Lower leg skin (tissue), 4 donors: ENCODE measurements around the gene MARS1. TPM values are rescaled to one million over a fixed set of nuclear protein-coding genes. Genes with fewer than 3 reads are reported as not detected.

Experiments used
- DNase-seq, 2 donors: peaks; one replicate each; pipeline ENCODE4 v3.0.0-alpha.2; 2019; ENCODE audit warnings: low spot score in 2 of 2
- H3K4me3 ChIP-seq: fragments of 200-600 bp; sonication (generic); 2 replicates; pipeline ENCODE4 v1.5.1; 2017; ENCODE audit warnings: mild to moderate bottlenecking, low read depth; ENCODE audit not compliant: poor library complexity, severe bottlenecking
- CTCF ChIP-seq, 3 donors: fragments of 450-650 bp; IDR thresholded peaks; one replicate each; pipeline ENCODE4 v1.5.1; 2016; ENCODE audit warnings: antibody characterized with exemption in 3 of 3, mild to moderate bottlenecking in 3 of 3, moderate library complexity in 2 of 3
- POLR2A ChIP-seq, 2 donors: fragments of 450-650 bp; IDR thresholded peaks; one replicate each; pipeline ENCODE4 v1.6.1; 2016 to 2017; ENCODE audit warnings: antibody characterized with exemption in 2 of 2, mild to moderate bottlenecking in 1 of 2, moderate library complexity in 1 of 2
- WGBS, 2 donors: methylation state at CpG; one replicate each; pipeline ENCODE4 v1.1.5; 2018; 5-methylcytosine and 5-hydroxymethylcytosine counted together
- intact Hi-C: fragments of 100-400 bp; cut with DNase I; formaldehyde crosslinking; loops from one replicate; pipeline ENCODE4 v1.15.0; 2023; ENCODE audit warnings: low total_unique reads
- total RNA-seq, 4 donors: library from RNA; depleted of rRNA; stranded (reverse); fragments of >200 nt; gene quantifications; one replicate each; pipeline ENCODE4 v1.1.0, GENCODE V29; 2016

Gene MARS1
- total RNA-seq, 4 donors from 2014 or later: 37.7 to 386 (median 51.4) TPM

GRCh38 chr12:57479376-57480115 is 8.3 kb upstream of the MARS1 start, which contains the start of gene ARHGAP9:
Gene ARHGAP9, minus strand, starts transcription at chr12:57479866. Its CDS starts 460 bp downstream, at chr12:57479406.
- TF ChIP-seq POLR2A (IDR thresholded peaks at IDR 0.05): no peak
- no peak for TF ChIP-seq CTCF (IDR thresholded peaks at IDR 0.05)
- H3K4me3 ChIP-seq: no peak within 1 kb of the TSS
- no peak for DNase-seq
- intact Hi-C loops: no loop called here
- WGBS, 2 donors: 77 to 78% methylated on average over 6 of the region's 6 CpGs

- no peak overlapping the region for H3K4me3 ChIP-seq
- WGBS, 2 donors: 76 to 85% methylated on average over 1 of the region's 1 CpG
- no peak for TF ChIP-seq POLR2A (IDR thresholded peaks at IDR 0.05)
- TF ChIP-seq CTCF (IDR thresholded peaks at IDR 0.05): no peak
- DNase-seq: no peak
- intact Hi-C loops: no loop called here
Observed at GRCh38 chr12:57481671-57482070, 6.2 kb upstream of the MARS1 start.

GRCh38 chr12:57483466-57483865 is 4.4 kb upstream of the MARS1 start:
- intact Hi-C loops: no loop called here
- DNase-seq: no peak
- no peak for TF ChIP-seq CTCF (IDR thresholded peaks at IDR 0.05)
- no peak for TF ChIP-seq POLR2A (IDR thresholded peaks at IDR 0.05)
- H3K4me3 ChIP-seq: no peak overlapping the region
- WGBS, 2 donors: 61 to 63% methylated on average over 5 of the region's 5 CpGs

- DNase-seq: no peak
- TF ChIP-seq POLR2A (IDR thresholded peaks at IDR 0.05): no peak
- TF ChIP-seq CTCF (IDR thresholded peaks at IDR 0.05): no peak
- no peak overlapping the region for H3K4me3 ChIP-seq
- intact Hi-C loops: no loop called here
Observed at GRCh38 chr12:57485695-57486094, 2.2 kb upstream of the MARS1 start.

- intact Hi-C loops: no loop called here
- no peak overlapping the region for H3K4me3 ChIP-seq
- TF ChIP-seq CTCF (IDR thresholded peaks at IDR 0.05) (no peak), POLR2A (IDR thresholded peaks at IDR 0.05) (no peak)
- no peak for DNase-seq
- WGBS, 2 donors: 88% methylated on average over 27 of the region's 27 CpGs
Observed at GRCh38 chr12:57487055-57487596, 742 bp upstream of the MARS1 start.
